CD4-positive, CD25-positive, alpha-beta regulatory T cell (primary cell): Measurements from ENCODE around the gene HOXB2. TPM values are rescaled to one million over a fixed set of nuclear protein-coding genes. Genes with fewer than 3 reads are reported as not detected.

Experiments
- ATAC-seq, 2 donors: fragments of 150-1000 bp; cut with Tn5 transposase; one replicate each; pipeline ENCODE4 v1.10.0; 2021; ENCODE audit warnings: low read depth in 2 of 2, moderate number of reproducible peaks in 2 of 2, moderate library complexity in 1 of 2
- DNase-seq, 3 donors: peaks; one replicate each; pipeline versions ENCODE4 v3.0.0 to v3.0.0-alpha.2; 2012 to 2022; ENCODE audit warnings: mixed read lengths in 1 of 3
- H3K27ac ChIP-seq: one replicate; pipeline ENCODE4 v1.7.0; 2013; ENCODE audit warnings: mild to moderate bottlenecking, low read length; ENCODE audit not compliant: insufficient read depth, poor library complexity, severe bottlenecking
- H3K27me3 ChIP-seq: one replicate; pipeline ENCODE4 v1.7.0; 2013; ENCODE audit warnings: low read length; ENCODE audit not compliant: control insufficient read depth, insufficient read depth
- H3K36me3 ChIP-seq: one replicate; pipeline ENCODE4 v1.7.0; 2013; ENCODE audit warnings: mild to moderate bottlenecking, low read length, moderate library complexity; ENCODE audit not compliant: control insufficient read depth, insufficient read depth
- H3K4me1 ChIP-seq: 2 replicates; pipeline ENCODE4 v1.7.0; 2013; ENCODE audit warnings: mild to moderate bottlenecking, low read length; ENCODE audit not compliant: insufficient read depth, control insufficient read depth, poor library complexity, severe bottlenecking
- H3K4me3 ChIP-seq: one replicate; pipeline ENCODE4 v1.7.0; 2013; ENCODE audit warnings: low read depth, mild to moderate bottlenecking, low read length, moderate library complexity
- H3K9me3 ChIP-seq, 2 experiments: 1 replicate in 1 of 2; 2 replicates in 1 of 2; pipeline ENCODE4 v1.7.0; 2013; ENCODE audit warnings: low read length in 2 of 2, mild to moderate bottlenecking in 1 of 2, moderate library complexity in 1 of 2; ENCODE audit not compliant: control insufficient read depth in 2 of 2
- H3K27ac Mint-ChIP-seq, 3 donors: one replicate each; pipeline ENCODE4 v1.8.0; 2020 to 2022; ENCODE audit warnings: mild to moderate bottlenecking in 3 of 3, mixed read lengths in 3 of 3, moderate library complexity in 2 of 3
- H3K27me3 Mint-ChIP-seq: one replicate; pipeline ENCODE4 v1.8.0; 2022; ENCODE audit warnings: mild to moderate bottlenecking, mixed read lengths
- H3K36me3 Mint-ChIP-seq: one replicate; pipeline ENCODE4 v1.8.0; 2020; ENCODE audit warnings: mixed read lengths
- H3K4me1 Mint-ChIP-seq, 4 donors: one replicate each; pipeline ENCODE4 v1.8.0; 2020 to 2022; ENCODE audit warnings: mixed read lengths in 4 of 4, mild to moderate bottlenecking in 1 of 4
- H3K4me3 Mint-ChIP-seq, 4 donors: one replicate each; pipeline ENCODE4 v1.8.0; 2020 to 2022; ENCODE audit warnings: mild to moderate bottlenecking in 4 of 4, mixed read lengths in 4 of 4, moderate library complexity in 3 of 4
- H3K9me3 Mint-ChIP-seq, 7 donors: one replicate each; pipeline ENCODE4 v1.8.0; 2020 to 2022; ENCODE audit warnings: mixed read lengths in 7 of 7, mild to moderate bottlenecking in 3 of 7, moderate library complexity in 2 of 7
- polyA plus RNA-seq, 4 donors: library from polyadenylated mRNA; unstranded; fragments of 300-500 nt; fragmentation: Illumina TruSeq; gene quantifications; one replicate each; pipeline ENCODE4 v1.2.3, GENCODE V29; 2021
- total RNA-seq: library from RNA; stranded (reverse); gene quantifications from one replicate; pipeline ENCODE4 v1.2.3, GENCODE V29; 2022

Gene HOXB2
- total and polyA plus RNA-seq, 5 donors from 2014 or later: 19.1 to 42.4 (median 31.1) TPM

- H3K36me3 ChIP-seq: no peaks in the 10 kb centered on the region
- peaks cover 32% of the 10 kb centered on the region for H3K4me1 ChIP-seq
- peaks cover 0 to 2% (median 0%) of the 10 kb centered on the region in 7 donors for H3K9me3 Mint-ChIP-seq
- no peak for DNase-seq
- H3K9me3 ChIP-seq: no peaks in the 10 kb centered on the region
- no peaks in the 10 kb centered on the region for H3K36me3 Mint-ChIP-seq
- H3K4me1 Mint-ChIP-seq: peaks cover 25 to 52% (median 35%) of the 10 kb centered on the region in 4 donors
- peaks cover 2% of the 10 kb centered on the region for H3K27me3 Mint-ChIP-seq
- H3K27ac Mint-ChIP-seq: peak overlapping the region; percentile 61 to 93 (median 62)
- H3K4me3 Mint-ChIP-seq: peak overlapping the region in 1 of 4 donors; percentile 60
- H3K27ac ChIP-seq: peak overlapping the region; percentile 65
- H3K4me3 ChIP-seq: no peak overlapping the region
- no peaks in the 10 kb centered on the region for H3K27me3 ChIP-seq
- ATAC-seq: no peak
Measured at GRCh38 chr17:48506246-48506645, 38.7 kb downstream of the HOXB2 start.

GRCh38 chr17:48505788-48506187 is 39.1 kb downstream of the HOXB2 start:
- H3K27me3 ChIP-seq: no peaks in the 10 kb centered on the region
- H3K4me3 Mint-ChIP-seq: peak overlapping the region in 1 of 4 donors; percentile 60
- peak overlapping the region; percentile 65 for H3K27ac ChIP-seq
- no peaks in the 10 kb centered on the region for H3K9me3 ChIP-seq
- peaks cover 29% of the 10 kb centered on the region for H3K4me1 ChIP-seq
- peak overlapping the region; percentile 32 for H3K4me3 ChIP-seq
- peaks cover 0 to 2% (median 0%) of the 10 kb centered on the region in 7 donors for H3K9me3 Mint-ChIP-seq
- H3K27me3 Mint-ChIP-seq: no peaks in the 10 kb centered on the region
- ATAC-seq (peak; percentile 93), DNase-seq (peak; percentile 48 to 89 (median 62))
- H3K27ac Mint-ChIP-seq: peak overlapping the region; percentile 61 to 93 (median 62)
- peaks cover 23 to 47% (median 32%) of the 10 kb centered on the region in 4 donors for H3K4me1 Mint-ChIP-seq
- H3K36me3 Mint-ChIP-seq: no peaks in the 10 kb centered on the region
- H3K36me3 ChIP-seq: no peaks in the 10 kb centered on the region

GRCh38 chr17:48504953-48505352 is 40.0 kb downstream of the HOXB2 start:
- peaks cover 0 to 2% (median 0%) of the 10 kb centered on the region in 7 donors for H3K9me3 Mint-ChIP-seq
- peak overlapping the region in 1 of 4 donors; percentile 60 for H3K4me3 Mint-ChIP-seq
- Histone ChIP-seq H3K4me3 (peak overlapping the region; percentile 32), H3K36me3 (no peaks in the 10 kb centered on the region), H3K27me3 (no peaks in the 10 kb centered on the region), H3K27ac (peak overlapping the region; percentile 65), H3K9me3 (no peaks in the 10 kb centered on the region), H3K4me1 (peaks cover 27% of the 10 kb centered on the region)
- peak overlapping the region in 2 of 3 donors; percentile 11 to 32 for H3K27ac Mint-ChIP-seq
- ATAC-seq (no peak), DNase-seq (no peak)
- peaks cover 20 to 40% (median 25%) of the 10 kb centered on the region in 4 donors for H3K4me1 Mint-ChIP-seq
- H3K36me3 Mint-ChIP-seq: no peaks in the 10 kb centered on the region
- no peaks in the 10 kb centered on the region for H3K27me3 Mint-ChIP-seq

- ATAC-seq (no peak), DNase-seq (no peak)
- H3K27ac ChIP-seq: no peak overlapping the region
- H3K4me1 ChIP-seq: peaks cover 27% of the 10 kb centered on the region
- peaks cover 0 to 2% (median 0%) of the 10 kb centered on the region in 7 donors for H3K9me3 Mint-ChIP-seq
- H3K27me3 ChIP-seq: no peaks in the 10 kb centered on the region
- no peak overlapping the region for H3K4me3 ChIP-seq
- no peak overlapping the region for H3K4me3 Mint-ChIP-seq
- H3K27me3 Mint-ChIP-seq: no peaks in the 10 kb centered on the region
- H3K36me3 Mint-ChIP-seq: no peaks in the 10 kb centered on the region
- H3K36me3 ChIP-seq: no peaks in the 10 kb centered on the region
- no peaks in the 10 kb centered on the region for H3K9me3 ChIP-seq
- no peak overlapping the region for H3K27ac Mint-ChIP-seq
- H3K4me1 Mint-ChIP-seq: peaks cover 18 to 33% (median 21%) of the 10 kb centered on the region in 4 donors
Measured at GRCh38 chr17:48503747-48504146, 41.2 kb downstream of the HOXB2 start.

GRCh38 chr17:48502901-48503300 is 42.0 kb downstream of the HOXB2 start:
- Mint-ChIP-seq H3K27ac (peak overlapping the region in 1 of 3 donors; percentile 23), H3K4me1 (peaks cover 15 to 28% (median 17%) of the 10 kb centered on the region in 4 donors), H3K36me3 (no peaks in the 10 kb centered on the region), H3K9me3 (no peaks in the 10 kb centered on the region), H3K27me3 (no peaks in the 10 kb centered on the region), H3K4me3 (no peak overlapping the region)
- Histone ChIP-seq H3K27me3 (peaks cover 2% of the 10 kb centered on the region), H3K27ac (no peak overlapping the region), H3K36me3 (no peaks in the 10 kb centered on the region), H3K9me3 (no peaks in the 10 kb centered on the region), H3K4me3 (no peak overlapping the region), H3K4me1 (peaks cover 27% of the 10 kb centered on the region)
- ATAC-seq (no peak), DNase-seq (no peak)

GRCh38 chr17:48502312-48502711 is 42.6 kb downstream of the HOXB2 start:
- no peaks in the 10 kb centered on the region for H3K9me3 Mint-ChIP-seq
- no peak for DNase-seq
- H3K4me3 Mint-ChIP-seq: no peak overlapping the region
- Histone ChIP-seq H3K9me3 (no peaks in the 10 kb centered on the region), H3K36me3 (no peaks in the 10 kb centered on the region), H3K4me3 (no peak overlapping the region), H3K27me3 (peaks cover 2% of the 10 kb centered on the region), H3K27ac (no peak overlapping the region), H3K4me1 (peaks cover 27% of the 10 kb centered on the region)
- H3K27me3 Mint-ChIP-seq: no peaks in the 10 kb centered on the region
- ATAC-seq: no peak
- H3K4me1 Mint-ChIP-seq: peaks cover 15 to 28% (median 17%) of the 10 kb centered on the region in 4 donors
- peak overlapping the region in 1 of 3 donors; percentile 26 for H3K27ac Mint-ChIP-seq
- no peaks in the 10 kb centered on the region for H3K36me3 Mint-ChIP-seq

- H3K4me3 ChIP-seq: no peak overlapping the region
- no peaks in the 10 kb centered on the region for H3K9me3 Mint-ChIP-seq
- no peaks in the 10 kb centered on the region for H3K36me3 ChIP-seq
- peaks cover 2% of the 10 kb centered on the region for H3K27me3 ChIP-seq
- H3K4me3 Mint-ChIP-seq: no peak overlapping the region
- H3K27ac Mint-ChIP-seq: no peak overlapping the region
- peak in 1 of 3 donors; percentile 35 for DNase-seq
- no peaks in the 10 kb centered on the region for H3K36me3 Mint-ChIP-seq
- H3K27ac ChIP-seq: no peak overlapping the region
- peaks cover 5% of the 10 kb centered on the region for H3K27me3 Mint-ChIP-seq
- no peaks in the 10 kb centered on the region for H3K9me3 ChIP-seq
- H3K4me1 ChIP-seq: peaks cover 15% of the 10 kb centered on the region
- ATAC-seq: no peak
- peaks cover 8 to 17% (median 9%) of the 10 kb centered on the region in 4 donors for H3K4me1 Mint-ChIP-seq
Measured at GRCh38 chr17:48500435-48501426, 44.2 kb downstream of the HOXB2 start.
